ENCODE data around the gene GRB14. TPM values are rescaled to one million over a fixed set of nuclear protein-coding genes. Genes with fewer than 3 reads are reported as not detected.
"Not testable (repeated sequence)": the region's sequence is repeated elsewhere in the genome, so short reads cannot be mapped to it uniquely, and the experiment has no call there.

GRB14 gene
- total RNA-seq, 2 donors from 2014 or later: 1.7 to 2.0 TPM

- intact Hi-C loops (cut with DNase I): no loop called here
Observed at GRCh38 chr2:164478205-164478604, 143.1 kb downstream of the GRB14 start.

DNA sequence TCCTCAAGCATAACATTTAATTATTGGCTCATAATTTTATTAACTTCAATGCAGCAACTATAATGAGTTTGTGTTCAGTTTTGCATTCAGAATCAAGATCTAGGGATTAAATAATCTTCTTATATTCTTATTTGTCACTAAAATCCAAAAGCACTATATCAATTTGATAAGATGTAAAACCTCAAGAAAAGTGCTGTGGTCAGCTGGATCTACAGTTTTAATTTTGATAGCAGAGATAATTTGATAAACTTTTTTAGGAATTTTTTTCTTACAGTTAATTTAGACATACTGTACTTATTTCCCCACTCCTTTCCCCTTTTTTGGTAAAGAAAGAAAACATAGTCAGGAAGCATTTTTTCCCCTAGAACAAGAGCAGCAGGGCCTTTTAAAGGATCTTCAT is 146.4 kb downstream of the GRB14 start:
- no peak overlapping the region for H3K9ac ChIP-seq (ENCODE audit: low read depth in 2 of 2, low read length in 2 of 2)
- no peaks in the 10 kb centered on the region for H3K4me1 ChIP-seq
- no peaks in the 10 kb centered on the region for H3K36me3 ChIP-seq
- no peaks in the 10 kb centered on the region for H3K9me3 ChIP-seq
- intact Hi-C loops (cut with DNase I): no loop called here
- H3K4me3 ChIP-seq: no peak overlapping the region
- no peaks in the 10 kb centered on the region for H3K27me3 ChIP-seq
- H3K27ac ChIP-seq: no peak overlapping the region
- TF ChIP-seq CTCF (IDR thresholded peaks at IDR 0.05): no peak
- DNase-seq: no peak

More at GRCh38 chr2:164478205-164478604, 143.1 kb downstream of the GRB14 start:
- no peaks in the 10 kb centered on the region for H3K9me3 ChIP-seq
- H3K27me3 ChIP-seq: no peaks in the 10 kb centered on the region
- no peak for TF ChIP-seq CTCF (IDR thresholded peaks at IDR 0.05)
- H3K36me3 ChIP-seq: no peaks in the 10 kb centered on the region
- no peak for DNase-seq
- H3K4me1 ChIP-seq: no peaks in the 10 kb centered on the region
- no peak overlapping the region for H3K27ac ChIP-seq
- no peak overlapping the region for H3K9ac ChIP-seq (ENCODE audit: low read depth in 2 of 2, low read length in 2 of 2)
- no peak overlapping the region for H3K4me3 ChIP-seq

GRCh38 chr2:164473021-164473420 is 148.3 kb downstream of the GRB14 start:
- no peak overlapping the region for H3K27ac ChIP-seq
- intact Hi-C loops (cut with DNase I): no loop called here
- no peak for DNase-seq
- no peaks in the 10 kb centered on the region for H3K27me3 ChIP-seq
- H3K4me3 ChIP-seq: no peak overlapping the region
- no peaks in the 10 kb centered on the region for H3K4me1 ChIP-seq
- no peak overlapping the region for H3K9ac ChIP-seq (ENCODE audit: low read depth in 2 of 2, low read length in 2 of 2)
- H3K36me3 ChIP-seq: no peaks in the 10 kb centered on the region
- H3K9me3 ChIP-seq: no peaks in the 10 kb centered on the region
- TF ChIP-seq CTCF (IDR thresholded peaks at IDR 0.05): no peak

- H3K9me3 ChIP-seq; H3K36me3 ChIP-seq; intact Hi-C loops (cut with DNase I); H3K4me1 ChIP-seq; H3K27me3 ChIP-seq; H3K9ac ChIP-seq (ENCODE audit: low read depth in 2 of 2, low read length in 2 of 2); H3K4me3 ChIP-seq; DNase-seq; H3K27ac ChIP-seq: not testable (repeated sequence)
Observed at GRCh38 chr2:164465047-164465446, 156.2 kb downstream of the GRB14 start.

GRCh38 chr2:164464376-164464775 is 156.9 kb downstream of the GRB14 start:
- Histone ChIP-seq H3K27ac (no peak overlapping the region), H3K27me3 (no peaks in the 10 kb centered on the region), H3K4me1 (no peaks in the 10 kb centered on the region), H3K4me3 (no peak overlapping the region), H3K9me3 (no peaks in the 10 kb centered on the region), H3K36me3 (no peaks in the 10 kb centered on the region), H3K9ac (ENCODE audit: low read depth in 2 of 2, low read length in 2 of 2) (no peak overlapping the region)
- no peak for TF ChIP-seq CTCF (IDR thresholded peaks at IDR 0.05)
- intact Hi-C loops (cut with DNase I): no loop called here
- DNase-seq: no peak

DNA sequence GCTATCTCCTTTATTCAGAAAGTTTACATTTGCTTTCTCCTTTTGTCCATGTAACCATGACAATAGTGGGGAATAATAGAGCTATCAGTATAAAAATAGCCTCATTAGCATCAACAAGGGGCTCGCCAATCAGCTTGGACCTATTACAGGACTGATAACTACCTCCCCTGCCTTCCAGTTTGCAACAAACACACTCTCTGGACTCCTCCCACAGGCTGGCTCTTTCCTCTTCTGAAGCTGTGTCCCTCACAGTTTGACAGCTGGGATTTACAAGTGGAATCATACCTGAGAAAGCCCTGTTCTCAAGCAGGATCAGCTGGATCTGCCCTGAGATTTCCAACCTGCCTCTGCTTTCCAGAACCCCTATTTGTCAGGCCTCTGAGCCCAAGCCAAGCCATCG is 162.5 kb downstream of the GRB14 start:
- H3K9me3 ChIP-seq: no peaks in the 10 kb centered on the region
- no peaks in the 10 kb centered on the region for H3K36me3 ChIP-seq
- intact Hi-C loops (cut with DNase I): no loop called here
- TF ChIP-seq CTCF (IDR thresholded peaks at IDR 0.05): no peak
- H3K4me1 ChIP-seq: no peaks in the 10 kb centered on the region
- no peak overlapping the region for H3K9ac ChIP-seq (ENCODE audit: low read depth in 2 of 2, low read length in 2 of 2)
- no peak for DNase-seq
- no peaks in the 10 kb centered on the region for H3K27me3 ChIP-seq
- no peak overlapping the region for H3K27ac ChIP-seq
- no peak overlapping the region for H3K4me3 ChIP-seq

Data from colonic mucosa (tissue), 4 donors.